ENCODE results near the gene RAB3IL1.

Gene RAB3IL1

GRCh38 chr11:61918251-61918937, 1.0 kb upstream of the RAB3IL1 start:
- no peak for DNase-seq

- DNase-seq: peak; percentile 59
These were observed 531 bp downstream of the RAB3IL1 start for GRCh38 chr11:61916737-61917333.

DNA sequence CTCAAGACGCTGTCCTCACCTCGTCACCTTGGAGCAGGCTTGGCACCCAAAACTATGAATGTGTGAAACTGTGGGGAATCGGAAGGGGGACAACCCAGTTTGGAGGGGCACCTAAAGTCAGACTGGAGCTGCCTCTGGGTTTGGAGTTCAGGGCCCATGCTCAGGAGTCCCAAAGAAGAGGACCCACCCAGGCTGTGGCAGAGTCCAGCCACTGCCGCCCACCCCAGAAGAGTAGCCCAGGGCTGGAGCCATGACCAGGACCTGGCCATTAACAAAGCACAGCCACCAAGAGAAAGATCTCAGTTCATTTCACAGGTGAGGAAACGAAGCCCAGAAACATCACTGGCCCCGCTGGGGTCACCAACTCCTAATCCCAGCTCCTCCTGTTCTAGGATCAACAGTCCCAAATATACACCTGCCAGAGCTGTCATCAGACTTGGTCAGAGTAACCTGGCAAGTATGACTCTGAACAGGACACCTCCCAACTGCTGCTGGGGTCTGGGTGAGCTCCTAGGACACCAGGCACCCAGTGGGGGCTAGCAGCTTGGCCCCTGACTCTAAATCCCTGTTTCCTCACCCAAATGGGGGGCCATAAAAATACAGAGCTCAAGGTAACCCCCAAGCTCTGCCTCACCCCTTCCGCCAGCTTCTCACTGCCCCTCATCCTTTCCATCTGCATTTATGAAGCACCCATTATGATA, 2.7 kb downstream of the RAB3IL1 start:
- DNase-seq: no peak

DNA sequence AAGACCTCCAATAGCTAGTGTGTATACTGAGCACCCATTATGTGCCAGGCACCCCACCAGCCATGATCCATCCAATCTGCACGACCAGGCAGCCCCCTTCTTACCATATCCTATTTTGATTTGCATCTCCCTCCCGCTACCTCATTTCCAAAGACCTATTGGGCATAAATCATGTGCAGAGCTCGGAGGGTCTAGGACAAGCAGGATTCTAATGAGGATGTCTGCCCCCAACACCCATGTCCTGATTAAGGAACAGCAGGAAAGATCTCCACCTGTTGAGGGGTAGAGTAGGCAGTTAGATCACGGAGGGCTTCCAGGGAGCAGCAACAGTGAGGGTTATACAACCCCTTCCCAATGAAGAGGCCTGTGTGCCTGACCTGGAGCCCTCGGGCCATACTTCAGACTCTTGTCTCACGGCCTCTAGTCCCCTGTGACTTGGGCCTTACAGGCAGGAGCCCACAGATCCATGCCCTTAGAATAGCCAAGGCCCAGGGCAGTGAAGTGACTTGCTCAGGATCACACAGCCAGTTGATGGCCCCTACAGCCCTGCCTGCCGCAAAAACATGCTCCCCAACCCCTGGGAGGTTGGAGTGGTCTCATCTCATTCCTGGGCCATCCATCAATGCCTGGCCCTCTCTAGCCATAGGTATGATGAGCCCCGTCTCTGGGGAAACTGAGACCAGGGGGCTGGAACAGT, 3.5 kb downstream of the RAB3IL1 start:
- DNase-seq: peak; percentile 45

GRCh38 chr11:61912991-61913698, 4.2 kb downstream of the RAB3IL1 start:
- peak; percentile 56 for DNase-seq

DNA sequence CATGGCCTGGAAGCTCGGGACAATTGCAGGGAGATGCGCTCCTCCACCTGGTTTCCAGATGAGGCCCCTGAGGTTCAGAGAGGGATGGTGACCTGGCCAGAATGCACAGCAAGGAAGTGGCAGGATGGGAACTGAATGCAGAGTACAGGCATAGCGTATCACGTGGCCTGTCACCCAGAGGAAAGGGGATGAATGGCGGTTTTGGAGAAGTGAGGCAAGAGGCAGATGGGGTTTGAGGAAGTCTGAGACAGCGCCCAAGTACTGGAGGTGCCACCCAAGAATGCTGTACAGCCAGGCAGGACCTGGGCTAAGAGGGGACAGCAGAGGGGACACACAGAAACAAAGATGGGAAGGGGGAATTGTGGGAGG, 4.9 kb downstream of the RAB3IL1 start:
- peak; percentile 30 for DNase-seq

DNA sequence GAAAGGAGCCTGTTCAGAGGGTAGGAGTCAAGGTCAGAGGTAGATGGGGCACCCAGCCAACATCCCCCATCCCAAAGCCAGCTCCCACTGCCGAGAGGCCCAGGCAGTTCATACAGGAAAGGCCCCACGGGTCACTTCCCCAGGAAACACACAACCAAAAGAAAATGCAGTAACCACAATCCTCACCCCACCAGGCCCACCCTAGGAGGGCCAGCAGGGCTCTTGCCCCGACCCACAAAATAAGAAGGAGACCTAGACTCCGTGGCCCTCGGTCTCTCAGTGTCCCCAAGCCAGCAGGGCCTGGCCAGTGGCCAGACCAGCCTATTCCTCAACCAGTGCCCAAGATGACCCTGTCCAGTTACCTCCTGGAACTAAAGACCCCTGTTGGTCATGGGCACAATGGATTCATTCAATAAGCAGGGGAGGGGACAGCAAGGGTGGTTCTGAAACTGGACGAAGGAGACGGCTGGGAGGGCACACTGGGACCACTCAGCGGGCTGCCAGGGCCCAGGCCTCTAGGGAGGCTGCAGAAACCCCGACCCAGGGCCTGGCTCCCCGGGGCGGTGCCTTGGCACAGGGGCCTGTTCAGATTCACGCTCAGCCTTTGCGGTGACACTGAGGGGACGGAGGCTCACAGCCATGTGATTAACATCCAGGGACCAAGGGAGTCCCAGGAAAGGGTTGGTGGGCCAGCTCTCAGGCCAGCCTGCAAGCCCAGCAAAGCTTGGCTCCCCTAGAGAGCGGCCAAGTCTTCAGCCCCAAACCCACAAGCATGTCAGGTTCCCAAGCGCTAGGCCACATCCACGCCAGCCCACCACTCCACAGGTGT, 5.5 kb downstream of the RAB3IL1 start:
- peak; percentile 58 for DNase-seq

DNA sequence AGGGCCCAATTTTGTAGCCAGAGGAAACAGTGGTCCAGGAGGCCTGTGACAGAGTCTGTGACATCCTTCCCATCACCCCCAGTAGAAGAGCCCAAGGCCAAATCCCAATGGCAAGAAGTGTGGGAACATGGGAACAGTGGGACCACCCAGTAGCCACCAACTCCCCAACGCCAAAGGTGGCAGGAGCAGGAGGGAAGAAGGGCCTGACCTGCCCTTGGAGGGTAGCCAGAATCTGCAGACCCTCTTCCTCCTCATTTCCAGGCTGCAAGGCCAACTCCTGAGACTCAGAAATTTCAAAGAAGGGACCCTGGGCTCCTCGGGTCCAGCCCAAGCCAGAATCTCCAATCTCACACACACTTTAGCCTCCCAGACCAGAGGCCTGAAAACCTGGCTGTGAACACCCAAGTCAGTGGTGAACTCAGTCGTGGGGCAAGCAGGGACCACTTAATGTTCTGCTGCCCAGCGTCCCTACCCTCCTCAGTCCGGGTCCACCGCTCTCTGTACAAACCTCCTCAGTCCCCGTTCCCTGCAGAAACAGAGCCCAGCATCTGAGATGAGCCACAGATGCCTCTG, 6.2 kb downstream of the RAB3IL1 start:
- DNase-seq: no peak

- DNase-seq: no peak
These were observed 6.9 kb downstream of the RAB3IL1 start for GRCh38 chr11:61910187-61911127.

- no peak for DNase-seq
These were observed 8.5 kb downstream of the RAB3IL1 start for GRCh38 chr11:61908730-61909316.

DNA sequence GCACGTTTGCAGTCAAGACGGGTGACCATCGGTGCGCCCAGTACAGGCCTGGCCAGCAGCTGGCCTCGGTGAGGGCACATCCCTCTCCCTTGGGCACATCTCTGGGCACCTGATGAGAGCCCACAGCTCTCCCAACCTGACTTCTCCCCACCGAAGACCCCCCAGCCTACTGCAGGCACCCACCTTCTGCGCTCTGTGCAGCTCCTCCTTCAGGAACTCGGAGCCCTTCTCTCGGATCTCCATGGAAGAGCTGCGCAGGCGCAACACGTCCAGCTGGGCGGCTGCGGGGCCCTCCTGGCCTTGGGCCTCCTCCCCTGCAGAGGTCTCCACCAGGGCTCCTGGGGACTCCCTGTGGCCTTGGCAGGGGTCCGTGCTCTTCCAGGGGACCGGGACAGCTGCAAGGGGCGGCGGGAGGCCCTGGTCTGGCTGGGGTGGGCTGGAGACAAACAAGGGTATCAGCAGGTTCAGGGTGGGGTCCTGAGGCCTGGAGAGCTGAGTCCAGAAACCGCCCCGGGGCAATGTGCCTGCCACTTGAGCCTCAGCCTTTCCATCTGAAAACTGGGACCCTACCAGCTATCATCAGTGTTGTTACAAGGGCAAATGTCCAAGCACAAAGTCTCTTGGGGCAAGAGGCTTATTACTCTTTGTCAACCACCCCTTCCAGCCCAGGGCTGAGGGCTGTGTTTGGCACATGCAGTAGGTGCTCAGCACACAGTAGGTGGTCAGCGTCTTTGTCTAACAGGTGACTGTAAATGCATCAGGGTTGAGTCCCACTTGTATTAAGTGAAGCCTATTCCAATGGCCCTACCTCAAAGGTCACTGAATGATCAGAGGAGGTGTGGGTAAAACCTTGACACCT, 9.3 kb downstream of the RAB3IL1 start:
- no peak for DNase-seq

DNA sequence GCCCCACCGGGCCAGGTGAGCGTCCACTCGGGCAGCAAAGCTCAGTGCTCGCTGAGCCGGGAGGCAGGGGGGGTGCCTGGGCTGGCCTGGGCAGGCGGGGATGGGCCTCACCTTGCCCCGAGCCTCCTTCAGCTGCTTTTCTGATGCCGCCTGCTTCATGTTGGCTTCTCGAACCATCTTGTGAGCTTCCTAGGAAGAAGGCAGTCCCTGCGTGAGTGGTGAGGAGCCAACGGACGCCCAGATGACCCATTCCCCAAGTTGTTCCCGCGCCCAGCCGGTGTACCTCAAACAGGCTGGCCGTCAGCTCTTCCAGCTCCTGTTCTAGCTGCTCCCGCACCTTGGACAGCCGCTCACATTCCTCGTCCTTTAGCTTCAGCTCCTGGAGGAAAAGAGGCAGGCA, 10.1 kb downstream of the RAB3IL1 start:
- no peak for DNase-seq

- no peak for DNase-seq
These were observed 10.8 kb downstream of the RAB3IL1 start for GRCh38 chr11:61906522-61906909.

GRCh38 chr11:61905801-61906521, 11.4 kb downstream of the RAB3IL1 start:
- DNase-seq: no peak

GRCh38 chr11:61905067-61905696, 12.2 kb downstream of the RAB3IL1 start:
- DNase-seq: no peak

DNA sequence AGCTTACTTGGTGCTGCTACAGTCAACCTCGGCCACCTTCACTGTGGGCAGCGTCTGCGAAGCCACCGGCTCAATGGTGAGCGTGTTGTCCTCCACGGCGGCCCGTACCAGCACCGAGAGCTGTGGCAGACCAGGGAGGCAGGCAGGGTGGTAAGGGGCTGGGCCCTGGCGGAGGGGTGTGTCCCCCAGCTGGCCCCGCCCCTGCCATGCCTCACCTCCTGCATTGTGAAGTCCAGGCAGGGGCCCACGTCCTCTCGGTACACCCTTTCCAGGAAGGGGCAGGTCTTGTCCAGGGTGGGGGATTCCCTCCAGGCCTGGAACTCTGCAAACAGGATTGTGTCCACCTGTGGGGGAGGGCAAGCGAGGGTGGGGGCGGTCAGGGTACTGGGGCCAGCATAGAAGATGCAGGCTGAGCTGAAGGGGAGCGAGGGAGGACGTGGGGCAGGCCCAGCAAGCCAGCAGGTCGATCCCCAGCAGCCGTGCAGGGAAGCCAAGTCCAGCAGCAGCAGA, 12.8 kb downstream of the RAB3IL1 start:
- DNase-seq: no peak

- DNase-seq: no peak
These were observed 13.5 kb downstream of the RAB3IL1 start for GRCh38 chr11:61903845-61904244.

GRCh38 chr11:61902313-61902712, 15.1 kb downstream of the RAB3IL1 start:
- no peak for DNase-seq
